PFSK-1 (cell line): ENCODE results near the gene SNX24.

Experiments used
- SIN3A ChIP-seq: IDR thresholded peaks from 2 replicates; pipeline ENCODE4 v1.6.1; 2012; ENCODE audit warnings: mild to moderate bottlenecking, low read length, moderate library complexity, borderline replicate concordance; ENCODE audit not compliant: insufficient read depth
- TAF1 ChIP-seq: IDR thresholded peaks from 2 replicates; pipeline ENCODE4 v1.6.1; 2012; ENCODE audit warnings: low read length, control low read depth, borderline replicate concordance; ENCODE audit not compliant: insufficient read depth

- TF ChIP-seq TAF1 = no peak
- TF ChIP-seq SIN3A = no peak
Measured at GRCh38 chr5:122948319-122948718, 102.9 kb downstream of the SNX24 start.
